ENCODE data around the gene RELB.

GRCh38 chr19:45011959-45012358 is 10.7 kb downstream of the RELB start:
- TF ChIP-seq, protein P1, sequence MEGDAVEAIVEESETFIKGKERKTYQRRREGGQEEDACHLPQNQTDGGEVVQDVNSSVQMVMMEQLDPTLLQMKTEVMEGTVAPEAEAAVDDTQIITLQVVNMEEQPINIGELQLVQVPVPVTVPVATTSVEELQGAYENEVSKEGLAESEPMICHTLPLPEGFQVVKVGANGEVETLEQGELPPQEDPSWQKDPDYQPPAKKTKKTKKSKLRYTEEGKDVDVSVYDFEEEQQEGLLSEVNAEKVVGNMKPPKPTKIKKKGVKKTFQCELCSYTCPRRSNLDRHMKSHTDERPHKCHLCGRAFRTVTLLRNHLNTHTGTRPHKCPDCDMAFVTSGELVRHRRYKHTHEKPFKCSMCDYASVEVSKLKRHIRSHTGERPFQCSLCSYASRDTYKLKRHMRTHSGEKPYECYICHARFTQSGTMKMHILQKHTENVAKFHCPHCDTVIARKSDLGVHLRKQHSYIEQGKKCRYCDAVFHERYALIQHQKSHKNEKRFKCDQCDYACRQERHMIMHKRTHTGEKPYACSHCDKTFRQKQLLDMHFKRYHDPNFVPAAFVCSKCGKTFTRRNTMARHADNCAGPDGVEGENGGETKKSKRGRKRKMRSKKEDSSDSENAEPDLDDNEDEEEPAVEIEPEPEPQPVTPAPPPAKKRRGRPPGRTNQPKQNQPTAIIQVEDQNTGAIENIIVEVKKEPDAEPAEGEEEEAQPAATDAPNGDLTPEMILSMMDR (conservative IDR thresholded peaks at IDR 0.05 in 1 of 2, IDR thresholded peaks at IDR 0.05 in 1 of 2; ENCODE audit: extremely low read depth in 1 of 2, insufficient read depth in 1 of 2, low read depth in 1 of 2, low read length in 2 of 2) = no peak
- no peak for TF ChIP-seq EZH2 (IDR thresholded peaks at IDR 0.05; ENCODE audit: borderline replicate concordance, low read length)

All from mammary epithelial cell (primary cell).